Measurements from ENCODE around the gene PNPLA7.
"Not testable (repeated sequence)": the region's sequence is repeated elsewhere in the genome, so short reads cannot be mapped to it uniquely, and the experiment has no call there.

PNPLA7 gene

DNA sequence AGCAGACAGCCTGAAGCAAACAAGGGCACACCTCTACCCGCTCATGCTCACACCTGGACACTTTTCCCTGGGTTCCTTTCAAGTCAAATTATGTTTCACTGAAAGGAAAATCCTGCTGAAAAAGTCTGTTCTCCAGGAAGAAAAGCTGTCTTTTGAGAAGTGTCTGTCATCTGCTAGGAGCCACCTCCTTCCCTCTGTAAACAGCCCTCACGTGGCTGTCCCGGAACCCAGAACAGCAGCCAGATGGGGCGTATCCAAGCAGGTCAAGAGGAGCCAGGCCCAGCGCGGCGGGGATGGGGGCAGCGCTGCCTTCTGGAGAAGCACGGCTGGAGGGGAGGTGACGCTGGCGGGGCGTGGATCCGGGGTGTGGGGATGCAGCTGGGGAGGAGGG, at the start of gene PNPLA7:
PNPLA7 (minus strand) TSS at position 172 of the 391 bp plus-strand sequence. CDS start 205 bp downstream, outside the sequence.
- peak; percentile 90 for DNase-seq (ENCODE audit: low spot score)

DNA sequence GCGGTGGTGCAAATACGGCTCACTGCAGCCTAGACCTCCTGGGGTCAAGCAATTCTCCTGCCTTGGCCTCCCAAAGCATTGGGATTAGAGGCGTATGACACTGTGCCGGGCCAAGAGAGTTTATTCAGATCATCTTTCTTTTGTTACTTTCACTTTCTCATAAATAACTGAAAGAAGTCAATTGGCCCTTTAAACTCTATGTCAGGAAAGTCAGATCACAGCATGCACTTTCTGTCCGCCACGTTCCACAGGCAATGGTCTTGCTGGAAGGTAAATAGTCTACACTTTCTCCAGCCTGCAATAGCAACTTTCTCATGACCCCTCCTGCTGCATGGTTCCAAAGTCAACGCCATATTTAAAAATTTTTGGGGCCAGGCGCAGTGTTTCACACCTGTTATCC, 48.7 kb upstream of the PNPLA7 start:
- no peak for DNase-seq (ENCODE audit: low spot score)

DNA sequence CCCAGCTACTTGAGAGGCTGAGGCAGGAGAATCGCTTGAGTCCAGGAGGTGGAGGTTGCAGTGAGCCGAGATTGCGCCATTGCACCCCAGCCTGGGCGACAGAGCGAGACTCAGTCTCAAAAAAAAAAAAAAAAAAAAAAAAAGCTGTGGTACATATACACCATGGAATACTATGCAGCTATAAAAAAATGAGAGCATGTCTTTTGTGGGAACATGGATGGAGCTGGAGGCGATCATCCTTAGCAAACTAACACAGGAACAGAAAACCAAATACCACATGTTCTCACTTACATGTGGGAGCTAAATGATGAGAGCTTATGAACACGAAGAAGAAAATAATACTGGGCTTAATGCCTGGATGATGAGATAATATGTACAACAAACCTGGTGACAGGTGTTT, 46.4 kb upstream of the PNPLA7 start:
- not testable (repeated sequence) for DNase-seq (ENCODE audit: low spot score)

DNA sequence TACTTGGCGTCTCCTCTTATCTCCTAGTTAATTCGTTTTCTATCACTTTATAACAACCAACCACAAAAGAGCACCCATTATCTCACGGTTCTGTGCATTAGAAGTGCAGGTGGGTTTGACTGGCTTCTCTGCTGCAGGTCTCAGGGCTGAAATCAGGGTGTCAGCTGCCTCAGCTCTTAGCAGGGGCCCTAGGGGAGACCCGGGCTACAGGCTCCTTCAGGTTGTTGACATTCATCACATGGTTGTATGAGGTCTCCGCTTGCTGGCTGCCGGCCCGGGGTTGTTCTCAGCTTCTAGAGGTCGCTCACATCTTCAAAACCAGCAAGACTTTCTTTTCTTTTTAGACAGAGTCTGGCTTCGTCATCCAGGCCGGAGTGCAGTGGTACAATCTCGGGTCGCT, 43.0 kb upstream of the PNPLA7 start:
- DNase-seq (ENCODE audit: low spot score): no peak

DNA sequence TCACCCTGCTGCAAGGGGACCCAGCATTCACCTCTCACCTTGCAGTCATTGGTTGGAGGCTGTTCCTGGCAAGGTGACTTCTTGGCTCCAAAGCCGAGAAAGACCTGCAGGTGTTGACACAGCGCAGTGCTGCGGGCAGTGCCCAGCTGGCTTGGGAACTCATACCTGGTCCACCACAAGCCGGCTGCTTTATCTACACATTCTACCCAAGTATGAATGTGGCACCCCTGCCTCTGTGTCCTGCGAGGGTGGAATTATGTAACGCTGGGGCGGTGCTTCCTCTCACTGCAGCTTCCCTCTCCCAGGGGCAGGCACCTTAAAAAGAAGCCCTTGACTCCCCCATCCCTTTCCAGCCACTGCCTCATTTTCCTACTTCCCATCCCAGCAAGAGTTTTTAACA, 42.6 kb upstream of the PNPLA7 start:
- no peak for DNase-seq (ENCODE audit: low spot score)

- DNase-seq (ENCODE audit: low spot score): peak; percentile 92
Measured at GRCh38 chr9:137590469-137591383, 40.5 kb upstream of the PNPLA7 start, which contains the start of gene ZMYND19. Gene ZMYND19, minus strand, starts transcription at chr9:137590512. Its CDS starts 249 bp downstream, at chr9:137590263.

GRCh38 chr9:137590123-137590468, 39.9 kb upstream of the PNPLA7 start:
- no peak for DNase-seq (ENCODE audit: low spot score)

GRCh38 chr9:137589441-137590122, 39.4 kb upstream of the PNPLA7 start:
- DNase-seq (ENCODE audit: low spot score): peak; percentile 47

GRCh38 chr9:137588891-137589290, 38.7 kb upstream of the PNPLA7 start:
- no peak for DNase-seq (ENCODE audit: low spot score)

- DNase-seq (ENCODE audit: low spot score): no peak
Measured at GRCh38 chr9:137588311-137588710, 38.1 kb upstream of the PNPLA7 start.

- DNase-seq (ENCODE audit: low spot score): no peak
Measured at GRCh38 chr9:137586854-137587253, 36.7 kb upstream of the PNPLA7 start.

GRCh38 chr9:137583957-137584356, 33.8 kb upstream of the PNPLA7 start:
- no peak for DNase-seq (ENCODE audit: low spot score)

DNA sequence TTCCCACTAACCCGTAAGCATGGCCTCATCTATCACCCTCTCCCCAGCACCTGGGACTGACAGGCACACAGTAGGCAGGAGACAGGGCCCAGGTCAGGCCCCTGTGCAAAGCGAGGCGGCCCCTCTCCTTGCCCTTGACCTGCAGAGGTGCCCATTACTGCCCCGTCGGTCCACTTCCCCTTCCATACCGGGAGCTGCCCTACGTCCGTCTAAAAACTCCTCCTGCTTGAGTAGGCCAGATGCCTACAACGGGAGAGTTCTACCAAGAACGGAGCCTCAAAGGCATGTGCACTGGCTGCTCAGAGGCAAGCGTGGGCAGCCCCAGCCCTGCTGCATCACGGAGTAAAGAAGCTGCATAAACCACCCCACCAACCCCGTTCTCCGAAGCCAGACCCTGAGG, 33.1 kb upstream of the PNPLA7 start:
- DNase-seq (ENCODE audit: low spot score): no peak

DNA sequence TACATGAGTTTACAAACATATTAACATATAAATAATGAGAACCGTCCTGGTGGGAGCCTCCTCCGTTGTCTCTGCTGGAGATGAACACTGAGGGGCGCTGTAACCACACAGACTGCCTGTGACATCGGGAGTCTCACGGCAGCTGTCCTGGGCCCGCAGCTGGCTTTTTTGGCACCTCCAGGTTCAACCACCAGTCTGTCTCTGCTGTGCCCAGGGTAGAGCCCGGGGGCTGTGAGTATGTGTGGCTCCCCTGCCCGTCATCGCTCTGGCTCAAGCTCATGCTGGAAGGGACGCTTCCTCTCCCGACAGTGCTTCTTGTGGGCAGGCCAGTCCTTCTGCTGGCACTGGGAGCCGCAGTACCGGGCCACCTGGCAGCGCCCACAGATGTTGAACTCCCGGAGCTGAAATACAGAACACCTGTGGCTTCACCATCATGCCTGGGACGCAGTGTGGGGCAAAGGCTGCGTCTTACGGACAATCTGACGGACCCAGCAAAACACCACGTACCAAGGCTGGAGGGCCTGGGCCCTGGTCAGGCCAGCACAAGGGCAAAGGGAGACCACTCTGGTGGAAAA, 32.2 kb upstream of the PNPLA7 start:
- peak; percentile 64 for DNase-seq (ENCODE audit: low spot score)

DNA sequence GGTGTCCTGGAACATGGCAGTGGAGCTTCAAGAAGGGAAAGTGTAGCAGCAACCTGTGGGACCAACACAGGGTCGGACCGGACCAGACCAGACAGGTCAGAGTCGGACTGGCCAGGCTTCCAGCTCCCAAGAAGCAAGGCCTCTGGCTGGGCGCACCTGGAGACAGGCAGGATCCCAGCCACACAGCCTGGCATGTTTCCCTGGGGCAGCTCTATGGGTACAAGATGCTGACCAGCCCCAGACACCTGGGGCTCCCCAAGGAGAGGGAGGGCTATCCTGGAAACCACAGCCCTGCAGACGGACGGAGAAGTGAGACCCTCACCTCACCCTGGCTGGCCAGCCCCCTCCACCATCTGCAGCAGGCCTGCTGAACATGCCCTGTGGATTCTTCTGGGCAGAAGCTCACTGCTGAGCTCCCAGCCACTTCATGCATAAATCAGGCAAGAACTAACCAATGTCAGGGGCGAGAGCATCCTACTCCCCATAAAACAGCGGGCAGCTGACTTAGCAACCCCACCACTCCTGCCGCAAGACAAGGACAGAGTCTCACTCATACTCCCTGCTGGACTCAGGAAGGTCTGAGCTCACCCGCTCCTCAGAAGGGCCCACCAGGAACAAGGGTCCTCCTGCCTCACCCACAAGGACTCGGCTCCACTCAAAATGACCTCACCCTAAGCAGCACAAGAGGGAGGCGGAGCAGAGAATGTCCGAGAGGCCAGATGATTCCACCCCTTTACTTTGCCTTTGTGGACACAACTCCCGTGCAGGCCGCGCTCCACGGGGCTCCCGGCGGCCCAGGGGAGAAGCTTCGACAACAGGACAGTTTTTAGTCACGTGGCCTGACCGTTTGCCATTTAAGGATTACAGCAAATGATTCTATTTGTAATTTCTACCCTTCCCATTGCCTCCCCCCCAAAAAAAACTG, 31.4 kb upstream of the PNPLA7 start:
- DNase-seq (ENCODE audit: low spot score): no peak

DNA sequence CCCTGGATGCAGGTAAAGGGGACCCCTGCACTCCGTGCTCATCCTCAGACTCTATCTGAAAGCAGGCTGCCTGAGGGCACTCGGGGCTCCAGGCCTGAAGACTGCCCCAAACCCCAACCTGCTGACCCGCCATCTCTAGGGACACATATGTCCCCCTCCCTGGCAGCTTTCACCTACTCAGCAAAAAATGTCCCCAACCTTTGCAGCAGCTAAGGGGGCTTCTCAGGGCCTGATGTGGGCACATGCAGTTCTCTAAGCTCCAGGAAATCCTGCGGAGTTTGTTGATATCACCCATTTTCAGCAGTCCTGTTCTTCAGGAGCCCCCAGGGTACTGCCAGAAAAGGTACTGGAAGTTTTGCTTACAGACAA, 30.7 kb upstream of the PNPLA7 start:
- no peak for DNase-seq (ENCODE audit: low spot score)

DNA sequence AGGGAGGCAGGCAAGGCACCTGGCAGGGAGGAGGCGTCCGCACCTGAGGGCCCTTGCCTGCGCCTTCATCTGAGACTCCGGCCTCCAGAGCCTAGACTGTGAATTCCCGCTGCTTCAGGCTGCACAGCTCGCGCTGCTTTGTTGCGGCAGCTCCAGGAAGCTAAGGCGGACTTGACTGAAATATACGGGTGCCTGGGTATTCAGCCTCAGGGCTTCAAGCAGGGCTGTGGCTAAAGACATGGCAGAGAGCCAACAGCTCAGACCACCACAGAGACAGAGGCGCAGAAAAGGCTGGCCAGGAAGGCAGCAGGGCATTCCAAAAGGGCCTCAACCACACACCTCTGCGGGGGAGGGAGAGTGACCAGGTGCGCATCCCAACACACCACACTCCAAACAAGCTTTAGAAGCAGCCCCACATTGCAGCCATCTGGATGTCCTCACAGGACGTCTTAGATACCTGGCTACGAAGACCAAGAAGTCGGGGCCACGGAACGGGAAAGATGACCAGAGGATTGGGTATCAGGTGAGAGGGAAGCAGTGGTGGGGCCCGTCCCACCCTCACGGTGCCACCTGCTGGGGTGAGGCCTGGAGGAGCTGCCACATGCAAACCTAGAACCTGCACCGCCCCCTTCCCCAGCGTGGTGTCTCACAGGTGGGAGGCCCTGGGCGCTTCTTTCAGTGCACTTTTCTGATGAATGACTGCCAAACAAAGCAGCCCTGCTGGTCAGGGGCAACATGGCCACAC, 30.2 kb upstream of the PNPLA7 start:
- DNase-seq (ENCODE audit: low spot score): peak; percentile 40

- DNase-seq (ENCODE audit: low spot score): no peak
Measured at GRCh38 chr9:137579259-137579604, 29.0 kb upstream of the PNPLA7 start.

DNA sequence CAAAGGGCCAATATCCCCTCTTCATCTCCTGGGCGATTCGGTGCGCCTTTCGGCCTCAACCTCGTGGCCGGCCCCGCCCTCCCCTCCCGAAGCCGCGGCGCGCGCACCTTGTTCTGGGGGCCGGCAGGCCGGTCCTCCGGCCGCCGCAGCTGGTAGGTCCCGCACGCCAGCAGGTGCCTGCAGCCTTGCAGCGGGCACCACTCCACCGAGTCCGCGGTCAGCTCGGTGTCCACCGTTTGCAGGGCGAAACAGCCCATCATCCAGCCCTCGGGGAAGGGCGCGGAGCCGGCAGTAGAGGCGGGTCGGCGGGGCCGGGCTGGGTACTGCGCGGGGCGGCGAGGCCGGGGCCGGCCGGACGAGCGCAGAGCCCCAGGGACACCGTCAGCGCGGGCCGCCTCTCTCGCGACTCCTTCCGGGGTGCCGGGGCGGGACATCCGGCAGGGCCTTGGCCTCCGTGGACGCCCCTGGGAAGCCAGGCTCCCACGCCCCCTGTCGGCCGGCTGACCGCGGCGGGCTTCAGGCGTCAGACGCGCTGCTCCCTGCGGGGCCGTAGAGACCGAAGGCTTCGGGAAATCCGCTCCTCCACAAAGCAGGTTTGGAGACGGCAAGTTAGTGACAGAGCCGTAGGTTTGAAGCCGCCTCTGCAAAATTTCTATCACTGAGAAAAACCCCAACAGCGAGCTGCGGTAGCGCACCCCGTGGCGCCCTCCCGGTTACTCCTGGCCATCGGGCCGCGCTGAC, 28.5 kb upstream of the PNPLA7 start, which contains the start of gene DPH7:
DPH7 (minus strand) TSS at position 408 of the 741 bp plus-strand sequence; CDS start at position 260, 148 bp downstream.
- peak; percentile 93 for DNase-seq (ENCODE audit: low spot score)

DNA sequence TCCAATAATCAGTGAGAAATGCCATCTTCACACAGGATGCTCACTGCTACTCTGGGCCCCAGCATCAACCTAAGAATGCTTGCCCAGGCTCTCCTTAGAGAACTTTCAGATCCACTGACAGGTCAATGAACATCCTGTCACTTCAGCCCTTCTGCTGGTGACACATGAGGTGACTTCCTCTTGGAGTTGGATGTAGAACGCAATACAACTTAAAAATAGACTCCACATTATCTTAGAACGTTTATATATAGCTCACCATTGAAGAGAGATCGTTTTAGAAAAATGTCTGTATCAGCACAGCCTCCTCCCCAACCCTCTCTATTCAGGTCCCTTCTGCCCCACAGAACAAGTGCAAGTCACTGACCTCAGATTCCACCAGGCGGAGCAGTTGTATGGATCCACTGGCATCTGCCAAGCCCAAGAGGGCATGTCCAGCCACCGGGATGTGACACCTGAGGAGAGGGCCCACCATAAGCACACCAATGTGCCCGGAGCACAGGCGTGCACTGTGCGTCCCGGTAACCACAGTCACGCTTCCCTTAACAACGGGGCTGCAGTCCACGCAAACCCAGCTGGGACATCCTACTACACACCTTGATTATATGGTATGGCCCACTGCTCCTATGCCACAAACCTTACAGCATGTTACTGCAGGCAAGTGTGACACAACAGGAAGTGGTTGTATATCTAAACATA, 25.7 kb upstream of the PNPLA7 start:
- DNase-seq (ENCODE audit: low spot score): peak; percentile 37
